Keratinocyte (primary cell): ENCODE data around the gene ERMAP. TPM values are rescaled to one million over a fixed set of nuclear protein-coding genes. Genes with fewer than 3 reads are reported as not detected.

ENCODE experiments used
- DNase-seq: peaks from one replicate; pipeline ENCODE4 v3.0.0-alpha.2; 2011; ENCODE audit warnings: low read depth, missing footprints, low spot score
- FAIRE-seq: peaks from 2 replicates; lab custom pipeline; 2011; peaks lifted over from hg19 to GRCh38; lab: Jason Lieb, UNC
- H2AFZ ChIP-seq: 2 replicates; pipeline ENCODE4 v1.6.0; 2012; ENCODE audit warnings: low read length, control low read depth, inconsistent platforms; ENCODE audit not compliant: control insufficient read depth
- H3K27ac ChIP-seq: 2 replicates; pipeline ENCODE4 v1.5.1; 2011; ENCODE audit warnings: low read length; ENCODE audit not compliant: control insufficient read depth, insufficient read depth
- H3K27me3 ChIP-seq: 3 replicates; pipeline ENCODE4 v1.6.0; 2011; ENCODE audit warnings: low read length; ENCODE audit not compliant: control insufficient read depth, insufficient read depth; ENCODE audit errors: extremely low read depth
- H3K36me3 ChIP-seq, 2 experiments: 2 replicates in 1 of 2; 3 replicates in 1 of 2; pipeline ENCODE4 v1.5.1; 2011; ENCODE audit warnings: low read length in 2 of 2, mild to moderate bottlenecking in 1 of 2; ENCODE audit not compliant: control insufficient read depth in 2 of 2, insufficient read depth in 2 of 2; ENCODE audit errors: extremely low read depth in 1 of 2
- H3K4me1 ChIP-seq: 3 replicates; pipeline ENCODE4 v1.5.1; 2011; ENCODE audit warnings: low read length; ENCODE audit not compliant: control insufficient read depth, insufficient read depth; ENCODE audit errors: extremely low read depth
- H3K4me2 ChIP-seq: 3 replicates; pipeline ENCODE4 v1.6.0; 2011; ENCODE audit warnings: low read depth, low read length; ENCODE audit not compliant: control insufficient read depth, insufficient read depth; ENCODE audit errors: extremely low read depth
- H3K4me3 ChIP-seq, 3 experiments: fragments of 200-600 bp in 1 of 3; sonication (generic) in 1 of 3; 2 replicates in 2 of 3; 3 replicates in 1 of 3; pipeline ENCODE4 v1.5.1; 2011 to 2016; ENCODE audit warnings: low read length in 3 of 3, mild to moderate bottlenecking in 3 of 3, control low read depth in 2 of 3, inconsistent platforms in 1 of 3, low read depth in 1 of 3, mixed read lengths in 1 of 3, mixed run types in 1 of 3, moderate library complexity in 1 of 3; ENCODE audit not compliant: control insufficient read depth in 2 of 3, insufficient read depth in 2 of 3; ENCODE audit errors: extremely low read depth in 1 of 3
- H3K79me2 ChIP-seq: 2 replicates; pipeline ENCODE4 v1.6.0; 2012; ENCODE audit warnings: low read length; ENCODE audit not compliant: control insufficient read depth, insufficient read depth
- H3K9ac ChIP-seq: 3 replicates; pipeline ENCODE4 v1.6.0; 2011; ENCODE audit warnings: low read length; ENCODE audit not compliant: control insufficient read depth, insufficient read depth; ENCODE audit errors: extremely low read depth
- H3K9me1 ChIP-seq: 3 replicates; pipeline ENCODE4 v1.6.0; 2011; ENCODE audit warnings: low read length; ENCODE audit not compliant: control insufficient read depth, insufficient read depth; ENCODE audit errors: extremely low read depth
- H3K9me3 ChIP-seq: 2 replicates; pipeline ENCODE4 v1.5.1; 2012; ENCODE audit warnings: low read depth, low read length; ENCODE audit not compliant: control insufficient read depth
- H4K20me1 ChIP-seq: 3 replicates; pipeline ENCODE4 v1.6.0; 2011; ENCODE audit warnings: low read length; ENCODE audit not compliant: control insufficient read depth, insufficient read depth; ENCODE audit errors: extremely low read depth
- CTCF ChIP-seq, 3 experiments: IDR thresholded peaks in 1 of 3; conservative IDR thresholded peaks in 1 of 3; optimal IDR thresholded peaks in 1 of 3; 2 replicates in 2 of 3; 3 replicates in 1 of 3; pipeline versions ENCODE3 to v1.5.1; 2011; ENCODE audit warnings: low read length in 3 of 3, mild to moderate bottlenecking in 3 of 3, moderate library complexity in 2 of 3, control low read depth in 1 of 3, inconsistent platforms in 1 of 3; ENCODE audit not compliant: insufficient read depth in 2 of 3; ENCODE audit errors: extremely low read depth in 1 of 3
- EZH2 ChIP-seq: IDR thresholded peaks from one replicate; pipeline ENCODE4 v1.6.1; 2012; ENCODE audit warnings: inconsistent platforms, mild to moderate bottlenecking, low read length, moderate library complexity
- dilution Hi-C: fragments of 300-500 bp; cut with MboI; formaldehyde crosslinking; loops from one replicate; pipeline ENCODE4 v1.7.0; 2020; ENCODE audit warnings: low sequenced_read_pairs; ENCODE audit not compliant: extremely low pct_ligation_motif_present
- polyA plus RNA-seq, 5 experiments: library from polyadenylated mRNA; depleted of rRNA in 3 of 5; stranded (reverse) in 3 of 5; stranded (forward) in 1 of 5; unstranded in 1 of 5; fragments of >200 nt; gene quantifications; 1 replicate in 1 of 5; 2 replicates in 3 of 5; 3 replicates in 1 of 5; pipeline versions ENCODE4 v1.2.1 to v1.2.3, GENCODE V29; 2011 to 2012; ENCODE audit warnings: missing spikeins in 2 of 5, low read depth in 1 of 5, low replicate concordance in 1 of 5

ERMAP gene
- polyA plus RNA-seq, 1 donor (not counting 4 experiments of a cell fraction or from before 2014, with no cell fraction given): 5.6 TPM

- no peak overlapping the region for H3K9ac ChIP-seq
- dilution Hi-C loops: no loop called here
These were observed 33.0 kb downstream of the ERMAP start for GRCh38 chr1:42849944-42850343.

GRCh38 chr1:42851420-42851819 is 34.5 kb downstream of the ERMAP start:
- H3K9ac ChIP-seq: no peak overlapping the region
- H3K9me1 ChIP-seq: no peaks in the 10 kb centered on the region
- no peaks in the 10 kb centered on the region for H4K20me1 ChIP-seq
- no peak overlapping the region for H3K4me2 ChIP-seq
- dilution Hi-C loops: no loop called here
- H3K79me2 ChIP-seq: peaks cover 8% of the 10 kb centered on the region
- peaks cover 6% of the 10 kb centered on the region for H3K4me1 ChIP-seq
- TF ChIP-seq EZH2 (no peak), CTCF (optimal IDR thresholded peaks at IDR 0.05 in 1 of 3, IDR thresholded peaks at IDR 0.05 in 1 of 3, conservative IDR thresholded peaks at IDR 0.05 in 1 of 3; ENCODE audit: extremely low read depth in 1 of 3, insufficient read depth in 2 of 3, low read length in 3 of 3) (no peak)
- no peak overlapping the region for H3K4me3 ChIP-seq
- no peaks in the 10 kb centered on the region for H3K27me3 ChIP-seq
- H3K36me3 ChIP-seq: peaks cover 7 to 9% of the 10 kb centered on the region in 2 experiments
- FAIRE-seq: no peak
- H3K9me3 ChIP-seq: no peaks in the 10 kb centered on the region
- DNase-seq: no peak
- no peak overlapping the region for H3K27ac ChIP-seq
- H2AFZ ChIP-seq: no peak overlapping the region

More at GRCh38 chr1:42849944-42850343, 33.0 kb downstream of the ERMAP start:
- FAIRE-seq (no peak), DNase-seq (peak; percentile 5)
- Histone ChIP-seq H3K27me3 (no peaks in the 10 kb centered on the region), H3K27ac (no peak overlapping the region), H3K9me3 (no peaks in the 10 kb centered on the region), H2AFZ (no peak overlapping the region), H3K4me2 (no peak overlapping the region), H3K79me2 (peaks cover 8% of the 10 kb centered on the region), H3K4me3 (no peak overlapping the region), H4K20me1 (no peaks in the 10 kb centered on the region), H3K36me3 (peaks cover 7 to 9% of the 10 kb centered on the region in 2 experiments), H3K9me1 (no peaks in the 10 kb centered on the region), H3K4me1 (peaks cover 6% of the 10 kb centered on the region)
- TF ChIP-seq CTCF (optimal IDR thresholded peaks at IDR 0.05 in 1 of 3, IDR thresholded peaks at IDR 0.05 in 1 of 3, conservative IDR thresholded peaks at IDR 0.05 in 1 of 3; ENCODE audit: extremely low read depth in 1 of 3, insufficient read depth in 2 of 3, low read length in 3 of 3): no peak
- no peak for TF ChIP-seq EZH2
